GM12891 (cell line): ENCODE data around the gene ATP10D.

Experiments
- DNase-seq: peaks from one replicate; pipeline ENCODE4 v3.0.0; 2011; ENCODE audit warnings: low spot score; ENCODE audit not compliant: insufficient read length
- FAIRE-seq: peaks from 2 replicates; lab custom pipeline; 2011; peaks lifted over from hg19 to GRCh38; lab: Jason Lieb, UNC
- PAX5 ChIP-seq: IDR thresholded peaks from 2 replicates; pipeline ENCODE4 v1.6.1; 2011; ENCODE audit warnings: low read length, moderate library complexity, mild to moderate bottlenecking; ENCODE audit not compliant: insufficient read depth, severe bottlenecking
- POLR2A ChIP-seq: IDR thresholded peaks from 2 replicates; pipeline ENCODE4 v1.6.1; 2011; ENCODE audit warnings: low read depth, low read length, control low read depth
- POLR2AphosphoS5 ChIP-seq: IDR thresholded peaks from 2 replicates; pipeline ENCODE4 v1.6.1; 2011; ENCODE audit warnings: low read depth, low read length, control low read depth
- POU2F2 ChIP-seq: IDR thresholded peaks from 2 replicates; pipeline ENCODE4 v1.6.1; 2011; ENCODE audit warnings: low read depth, mild to moderate bottlenecking, control low read depth, low read length, moderate library complexity
- SPI1 ChIP-seq: IDR thresholded peaks from 2 replicates; pipeline ENCODE4 v1.6.1; 2011; ENCODE audit warnings: low read depth, low read length, control low read depth
- TAF1 ChIP-seq: IDR thresholded peaks from 2 replicates; pipeline ENCODE4 v1.6.1; 2011; ENCODE audit warnings: low read depth, low read length, control low read depth

Gene ATP10D

DNA sequence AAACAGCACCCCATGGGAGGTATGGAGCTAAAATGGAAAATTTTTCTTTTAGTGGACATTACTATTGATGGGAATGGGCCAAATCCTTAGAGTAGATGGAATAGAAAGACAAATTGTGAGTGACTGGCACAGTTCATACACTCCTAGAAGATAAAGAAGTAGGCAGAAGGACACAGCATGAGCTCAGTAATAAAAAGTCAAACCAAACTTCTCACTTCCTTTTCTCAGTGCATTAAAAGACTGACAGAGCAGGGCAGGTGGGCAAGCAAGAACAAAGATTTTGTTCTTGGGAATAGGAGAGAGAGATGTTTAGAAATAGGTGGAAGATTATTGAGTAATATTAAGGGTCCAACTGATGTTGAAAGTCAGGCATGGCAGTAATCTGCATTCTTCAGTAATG, 132.5 kb downstream of the ATP10D start:
- FAIRE-seq: no peak
- TF ChIP-seq POU2F2: no peak
- peak; percentile 87 for TF ChIP-seq SPI1
- TF ChIP-seq TAF1: no peak
- no peak for TF ChIP-seq POLR2AphosphoS5
- TF ChIP-seq POLR2A: no peak
- TF ChIP-seq PAX5: no peak
- DNase-seq: no peak

DNA sequence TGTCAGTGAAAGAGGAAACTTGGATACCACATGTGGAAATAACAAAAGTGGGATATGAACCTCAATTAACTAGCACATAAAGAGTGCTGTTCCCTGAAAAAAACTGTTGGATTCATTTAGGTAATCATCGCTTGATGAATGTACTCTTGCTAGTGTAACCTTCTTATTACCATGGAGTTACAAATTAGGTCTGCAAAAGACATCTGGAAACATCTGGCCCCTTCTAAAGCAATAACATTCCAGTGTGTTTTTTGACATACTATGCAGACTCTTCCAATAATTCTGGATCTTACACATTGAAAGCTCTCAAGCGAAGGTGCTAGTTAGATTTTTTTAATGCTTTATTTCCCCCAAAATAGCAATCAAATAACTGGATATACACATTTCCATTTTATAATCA, 134.6 kb downstream of the ATP10D start:
- no peak for FAIRE-seq
- TF ChIP-seq POLR2A (no peak), POLR2AphosphoS5 (no peak), SPI1 (no peak), POU2F2 (no peak), TAF1 (no peak), PAX5 (no peak)
- DNase-seq: no peak

DNA sequence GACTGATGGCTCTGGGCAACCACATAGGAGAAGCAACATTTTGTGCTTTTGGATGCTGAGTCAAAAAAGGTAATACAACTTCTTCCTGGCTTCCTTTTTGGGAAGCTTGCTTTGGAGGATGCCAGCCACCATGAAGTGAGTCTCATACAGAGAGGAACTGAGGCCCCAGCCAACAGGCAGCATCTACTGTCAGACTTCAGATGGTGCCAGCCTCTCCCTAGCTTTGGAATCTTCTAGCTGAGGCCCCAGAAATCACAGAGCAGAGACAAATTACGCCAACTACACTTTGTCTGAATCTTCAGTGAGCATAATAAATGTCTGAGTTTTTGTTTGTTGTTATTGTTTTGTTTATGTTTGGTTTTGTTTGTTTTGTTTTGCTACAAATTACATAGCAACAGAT, 136.1 kb downstream of the ATP10D start:
- TF ChIP-seq PAX5 (no peak), POLR2AphosphoS5 (no peak)
- no peak for FAIRE-seq

DNA sequence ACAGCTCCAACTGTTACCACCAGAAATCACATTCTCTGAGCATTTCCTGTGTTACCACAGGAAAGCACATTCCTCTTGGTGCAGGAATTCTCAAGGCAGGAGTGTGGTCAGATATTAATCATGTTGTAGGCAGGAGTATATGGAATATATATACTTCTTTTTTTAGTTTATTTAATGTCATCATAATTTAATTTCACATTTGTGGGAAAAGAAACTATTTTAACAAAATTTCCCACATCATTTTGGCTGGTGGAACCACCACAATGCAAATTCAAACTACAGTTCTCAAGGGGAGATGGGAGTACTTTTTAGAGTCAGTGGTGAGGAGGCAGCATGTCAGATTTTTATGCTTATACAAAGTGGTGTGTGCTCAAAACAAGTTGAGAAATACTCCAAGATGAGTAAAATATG, 139.0 kb downstream of the ATP10D start:
- no peak for FAIRE-seq
- no peak for DNase-seq
- TF ChIP-seq POLR2AphosphoS5: no peak
- TF ChIP-seq TAF1: no peak
- no peak for TF ChIP-seq POU2F2
- no peak for TF ChIP-seq PAX5
- TF ChIP-seq POLR2A: no peak
- no peak for TF ChIP-seq SPI1

More for the DNA sequence above, 136.1 kb downstream of the ATP10D start:
- no peak for DNase-seq

DNA sequence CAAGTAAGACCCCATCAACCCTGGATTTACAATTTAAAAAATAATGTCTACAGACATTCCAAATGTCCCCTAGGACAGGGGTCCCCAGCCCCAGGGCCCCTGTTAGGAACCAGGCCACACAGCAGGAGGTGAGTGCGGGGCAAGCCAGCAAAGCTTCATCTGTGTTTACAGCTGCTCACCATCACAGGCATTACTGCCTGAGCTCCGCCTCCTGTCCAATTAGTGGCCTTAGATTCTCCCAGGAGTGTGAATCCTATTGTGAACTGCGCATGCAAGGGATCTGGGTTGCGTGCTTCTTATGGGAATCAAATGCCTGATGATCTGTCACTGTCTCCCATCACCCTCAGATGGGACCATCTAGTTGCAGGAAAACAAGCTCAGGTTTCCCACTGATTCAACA, 146.1 kb downstream of the ATP10D start:
- TF ChIP-seq SPI1 (no peak), POLR2A (no peak), TAF1 (no peak), PAX5 (no peak), POU2F2 (no peak), POLR2AphosphoS5 (no peak)
- FAIRE-seq: no peak

DNA sequence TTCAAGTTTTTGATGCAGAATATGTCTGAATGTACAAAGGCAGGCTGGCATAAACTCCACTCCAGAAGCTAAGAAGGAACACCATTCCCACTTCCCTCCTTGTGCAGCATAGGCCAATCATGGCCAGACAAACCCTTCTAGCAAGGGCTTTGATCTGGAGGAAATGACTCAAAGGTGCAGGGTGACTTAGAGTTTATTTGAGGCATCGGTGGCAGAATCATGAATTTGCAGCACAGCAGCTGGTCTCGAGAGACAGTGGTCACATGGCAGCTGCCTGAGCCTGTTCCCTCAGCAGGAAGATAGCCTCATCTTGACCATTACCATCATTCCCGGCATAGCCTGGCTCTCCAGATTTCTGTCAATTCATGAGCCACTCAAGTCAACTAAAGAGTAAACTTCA, 154.5 kb downstream of the ATP10D start:
- FAIRE-seq: no peak
- no peak for DNase-seq
- TF ChIP-seq SPI1: 0 out of 2 replicates have a peak, but pooled peaks have one; percentile 9
- TF ChIP-seq TAF1: no peak

More for the DNA sequence above, 146.1 kb downstream of the ATP10D start:
- no peak for DNase-seq

DNA sequence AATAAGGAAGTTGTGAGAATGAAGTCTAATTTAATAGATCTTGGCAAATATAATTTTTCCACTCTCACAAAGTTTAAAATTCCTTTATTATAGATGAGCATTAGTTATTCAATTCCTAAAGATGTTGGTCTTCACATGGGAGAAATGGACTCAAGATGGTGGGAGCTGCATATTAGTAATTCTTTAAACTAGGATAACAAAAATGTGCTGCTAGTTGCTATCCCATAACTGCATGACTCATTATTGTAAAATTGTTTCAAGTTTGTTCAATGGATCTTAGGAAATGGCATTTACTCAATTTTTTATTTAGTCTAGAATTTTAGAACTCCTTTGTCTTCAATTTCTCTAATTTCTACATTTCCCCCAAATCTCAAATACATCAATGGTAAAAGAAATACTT, 155.8 kb downstream of the ATP10D start:
- no peak for DNase-seq
- no peak for FAIRE-seq
- TF ChIP-seq POU2F2: no peak
- no peak for TF ChIP-seq POLR2AphosphoS5
- TF ChIP-seq SPI1: no peak
- TF ChIP-seq PAX5: no peak

DNA sequence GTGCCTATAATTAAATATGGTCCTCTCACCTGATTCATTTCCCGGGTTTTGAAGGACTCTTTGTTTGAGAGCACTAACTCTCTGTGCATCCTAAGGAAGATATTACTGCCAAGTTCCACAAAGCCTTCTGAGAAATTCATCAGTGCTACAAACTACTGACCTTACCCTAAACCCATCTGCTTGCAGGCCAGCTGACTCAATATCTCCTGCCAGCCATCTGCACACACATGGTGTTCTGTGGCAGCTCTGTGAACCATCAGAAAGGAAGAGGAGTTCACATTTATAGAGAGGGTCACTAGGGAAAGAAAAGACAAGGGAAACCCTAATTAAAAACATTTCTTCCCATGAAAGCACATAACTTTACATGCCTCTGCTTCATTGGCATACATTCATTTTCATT, 156.7 kb downstream of the ATP10D start:
- DNase-seq: no peak
- no peak for FAIRE-seq
- TF ChIP-seq SPI1 (no peak), PAX5 (no peak), TAF1 (no peak)

DNA sequence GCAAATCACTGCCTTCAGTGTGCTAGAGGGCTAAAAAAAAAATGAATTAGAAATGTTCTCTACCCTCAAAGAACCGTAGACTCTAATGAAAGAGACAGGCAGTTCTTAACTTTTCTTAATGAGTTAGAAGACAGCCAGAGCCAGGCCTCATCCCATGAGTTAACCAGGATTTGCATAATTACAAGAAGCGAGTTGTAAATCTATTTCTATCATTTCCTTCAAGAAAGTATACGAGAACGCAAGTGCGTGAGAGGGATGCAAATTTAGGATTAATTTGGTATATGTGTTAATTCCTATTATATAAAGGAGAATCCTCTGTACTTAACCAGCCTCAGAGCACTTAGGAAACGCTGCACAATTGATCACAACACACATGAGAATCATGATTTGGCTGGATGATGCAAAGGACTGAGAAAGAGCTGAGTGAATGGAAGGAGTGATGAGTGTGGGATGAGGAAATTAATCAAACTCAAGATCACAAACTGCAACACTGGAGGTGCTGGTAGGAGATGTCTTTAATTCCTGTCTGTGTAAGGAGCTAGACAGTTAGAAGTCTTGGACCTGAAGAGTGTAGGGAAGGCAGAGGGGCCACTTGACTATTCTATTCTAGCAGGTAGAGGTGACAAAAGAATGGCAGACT, 157.2 kb downstream of the ATP10D start:
- no peak for TF ChIP-seq POU2F2
- no peak for TF ChIP-seq POLR2A
- TF ChIP-seq SPI1: no peak
- TF ChIP-seq TAF1: no peak
- DNase-seq: no peak
- no peak for FAIRE-seq
